ENCODE data around the gene HMGN3. TPM values are rescaled to one million over a fixed set of nuclear protein-coding genes. Genes with fewer than 3 reads are reported as not detected.

HMGN3 gene
- polyA plus RNA-seq, 3 donors, result 371 to 403 (median 401) TPM

DNA sequence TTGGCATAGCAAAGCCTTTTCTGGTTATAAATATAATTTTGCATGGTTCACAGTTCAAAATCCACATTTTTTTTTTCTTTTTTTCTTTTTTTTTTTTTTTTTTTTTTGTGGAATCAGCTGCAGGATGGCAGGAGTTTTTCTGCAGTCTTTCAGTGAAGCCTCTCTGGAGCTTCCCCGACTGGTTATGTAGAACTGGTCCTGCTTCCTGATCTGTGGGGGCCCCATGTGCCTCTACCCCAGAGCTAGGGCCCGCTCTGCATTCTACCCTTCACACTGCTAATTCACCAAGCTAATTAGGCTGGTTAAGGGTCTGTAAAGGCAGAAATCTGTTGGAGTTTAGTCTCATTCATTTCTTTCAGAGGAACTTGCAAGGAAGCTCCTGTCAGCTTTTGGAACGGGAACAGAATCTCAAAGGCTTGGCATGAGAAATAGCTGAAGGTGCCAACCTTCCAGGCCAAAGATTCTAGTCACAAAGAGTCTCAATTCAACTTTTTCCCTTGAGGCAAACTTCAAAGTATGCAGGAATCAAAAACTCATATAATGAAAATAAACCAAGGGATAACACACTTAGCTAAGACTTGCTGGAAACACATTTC is 45.5 kb downstream of the HMGN3 start:
- DNase-seq (ENCODE audit: low read depth in 3 of 3, low spot score in 2 of 3), result no peak

DNA sequence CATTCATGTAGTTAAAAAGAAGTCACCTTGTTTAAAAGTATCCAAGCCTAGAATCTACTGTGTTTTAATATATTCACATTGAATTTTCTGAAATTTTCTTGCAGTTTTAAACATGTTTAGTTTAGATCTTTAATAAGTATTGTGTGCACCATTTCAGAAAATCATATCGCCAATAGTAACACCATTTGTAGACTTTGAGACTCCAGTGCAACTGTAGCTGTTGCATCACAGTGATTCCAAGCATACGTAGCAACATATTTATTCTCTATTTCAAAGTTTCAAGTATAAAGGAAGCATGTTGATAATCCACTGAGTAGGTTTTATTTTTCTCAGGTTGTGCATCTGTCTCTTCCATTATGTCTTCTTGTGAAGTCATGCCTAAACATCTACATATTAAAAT is 46.4 kb downstream of the HMGN3 start:
- DNase-seq (ENCODE audit: low read depth in 3 of 3, low spot score in 2 of 3), result no peak

- DNase-seq (ENCODE audit: low read depth in 3 of 3, low spot score in 2 of 3), result no peak
These were observed 47.9 kb downstream of the HMGN3 start for GRCh38 chr6:79186564-79186963.

- no peak for DNase-seq (ENCODE audit: low read depth in 3 of 3, low spot score in 2 of 3)
These were observed 49.8 kb downstream of the HMGN3 start for GRCh38 chr6:79184641-79185040.

- DNase-seq (ENCODE audit: low read depth in 3 of 3, low spot score in 2 of 3), result no peak
These were observed 50.4 kb downstream of the HMGN3 start for GRCh38 chr6:79184086-79184485.

DNA sequence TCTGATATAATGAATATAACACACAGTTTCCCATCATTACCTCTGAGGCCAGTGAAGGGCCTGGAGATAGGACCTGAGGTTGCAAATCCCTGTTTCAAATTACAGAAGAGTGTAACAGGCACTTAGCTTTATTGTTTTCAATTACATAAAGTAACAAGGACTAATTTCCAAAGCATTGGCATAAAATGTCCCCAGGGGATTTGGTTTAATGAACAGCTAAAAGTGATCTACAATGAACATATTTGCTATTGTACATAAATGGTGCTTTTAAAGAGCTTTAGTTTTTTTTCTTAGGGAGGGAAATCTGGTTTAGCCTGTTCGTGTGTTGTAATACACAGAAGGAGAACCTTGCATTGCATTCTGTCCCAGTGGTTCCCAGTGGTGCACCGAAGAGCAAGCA is 54.4 kb downstream of the HMGN3 start:
- DNase-seq (ENCODE audit: low read depth in 3 of 3, low spot score in 2 of 3), result no peak

- DNase-seq (ENCODE audit: low read depth in 3 of 3, low spot score in 2 of 3), result no peak
These were observed 61.1 kb downstream of the HMGN3 start for GRCh38 chr6:79173378-79173777.

DNA sequence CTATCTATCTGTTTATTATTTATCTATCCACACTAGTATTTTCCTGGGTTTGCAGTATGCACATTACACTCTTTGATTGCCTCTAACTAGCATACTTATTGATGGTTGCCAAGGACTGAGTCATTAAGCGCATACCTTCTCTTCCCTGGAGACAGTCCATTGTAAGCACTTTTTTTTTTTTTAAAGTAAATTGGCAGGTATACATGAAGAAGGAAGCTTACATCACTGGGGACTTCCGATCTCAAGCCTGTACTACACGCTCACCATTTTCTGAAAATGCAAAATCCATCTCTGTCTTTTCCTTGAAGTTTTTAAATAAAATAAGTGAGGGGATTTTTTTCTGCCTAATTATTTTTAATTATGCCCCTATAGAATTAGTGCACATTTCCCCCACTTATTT is 63.5 kb downstream of the HMGN3 start:
- no peak for DNase-seq (ENCODE audit: low read depth in 3 of 3, low spot score in 2 of 3)

- DNase-seq (ENCODE audit: low read depth in 3 of 3, low spot score in 2 of 3), result no peak
These were observed 64.1 kb downstream of the HMGN3 start for GRCh38 chr6:79170431-79170830.

- DNase-seq (ENCODE audit: low read depth in 3 of 3, low spot score in 2 of 3), result no peak
These were observed 65.8 kb downstream of the HMGN3 start for GRCh38 chr6:79168695-79168980.

DNA sequence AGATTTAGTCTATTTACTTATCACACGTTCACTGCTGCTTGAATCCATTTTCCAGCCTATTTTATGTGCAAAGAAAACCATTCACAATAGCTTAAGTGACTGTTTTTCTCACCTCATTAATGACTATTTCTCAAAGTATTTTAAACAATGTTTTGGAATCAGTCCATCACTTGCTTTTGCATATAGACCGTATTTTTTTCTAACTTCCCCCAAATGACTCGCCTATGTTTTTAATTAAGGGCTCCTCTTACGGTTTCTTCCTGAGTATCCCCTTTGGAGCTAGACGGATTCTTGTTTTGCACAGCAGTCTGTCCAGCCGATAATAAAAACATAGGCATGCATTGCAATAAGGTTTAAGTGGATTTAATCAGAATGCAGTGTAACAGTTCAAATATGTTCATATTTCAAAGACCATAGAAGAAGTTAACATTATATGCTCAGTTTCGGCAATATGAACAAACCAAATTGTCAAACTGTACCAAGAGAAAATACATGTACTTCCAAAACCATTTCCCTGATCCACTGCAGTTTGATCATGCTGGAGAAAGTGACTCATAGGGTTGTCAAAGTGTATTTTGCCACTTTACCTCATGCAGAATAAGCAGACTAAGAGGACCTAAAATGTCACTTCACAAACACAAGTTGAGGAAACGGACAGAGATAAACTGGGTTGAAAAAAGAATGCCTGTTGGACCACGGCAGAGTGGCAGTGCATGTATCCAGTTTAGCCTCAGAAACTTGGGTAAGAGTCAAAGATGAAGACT is 66.4 kb downstream of the HMGN3 start:
- DNase-seq (ENCODE audit: low read depth in 3 of 3, low spot score in 2 of 3), result no peak

DNA sequence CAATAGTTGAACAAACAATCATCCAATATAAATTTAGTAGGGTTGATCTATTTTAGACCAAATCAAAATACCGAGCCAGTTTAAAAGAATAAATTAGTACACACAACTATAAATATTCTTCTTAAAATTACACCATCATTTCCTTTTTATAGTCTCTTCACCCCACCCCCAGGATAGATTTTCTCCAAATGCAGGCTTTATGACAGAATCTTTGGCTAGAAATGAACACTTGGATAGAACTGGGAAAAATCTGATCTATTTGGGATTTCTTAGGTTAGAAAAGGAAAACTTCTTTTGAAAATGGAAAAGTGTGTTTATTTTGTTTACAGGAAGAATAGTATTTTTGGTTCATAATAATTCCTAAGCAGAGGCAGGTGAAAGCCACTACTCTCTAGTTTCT is 74.6 kb downstream of the HMGN3 start:
- DNase-seq (ENCODE audit: low read depth in 3 of 3, low spot score in 2 of 3), result no peak

DNA sequence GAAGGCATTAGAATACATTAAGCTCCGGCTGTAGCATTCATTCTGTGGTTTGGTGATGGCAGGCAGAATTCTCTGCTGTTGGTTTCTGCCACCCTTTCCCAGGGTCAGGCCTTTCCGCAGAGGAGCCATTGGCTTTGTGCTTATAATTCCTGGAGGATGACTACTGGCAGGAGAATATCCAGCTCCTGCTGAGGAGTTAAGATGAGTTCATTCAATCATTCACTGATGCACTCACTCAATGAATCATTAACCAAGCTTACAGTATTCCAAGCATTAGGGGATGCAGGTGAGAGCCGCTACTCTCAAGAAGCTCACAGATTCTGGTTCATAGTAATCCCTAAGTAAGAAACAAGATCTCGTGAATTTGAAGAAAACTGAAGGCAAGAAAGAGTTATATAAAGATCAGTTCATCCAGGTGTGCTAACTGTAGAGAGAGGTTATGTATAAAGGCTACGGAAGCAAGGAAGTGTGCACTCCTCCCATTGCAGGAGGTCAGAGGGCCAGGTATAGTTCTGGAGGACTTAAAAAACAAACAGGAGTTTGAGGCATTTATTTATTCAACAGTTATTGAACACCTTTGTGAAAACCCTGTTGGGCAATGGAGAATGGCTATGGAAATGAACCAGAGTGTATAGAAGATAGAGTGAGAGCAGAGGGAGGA is 75.5 kb downstream of the HMGN3 start:
- no peak for DNase-seq (ENCODE audit: low read depth in 3 of 3, low spot score in 2 of 3)

DNA sequence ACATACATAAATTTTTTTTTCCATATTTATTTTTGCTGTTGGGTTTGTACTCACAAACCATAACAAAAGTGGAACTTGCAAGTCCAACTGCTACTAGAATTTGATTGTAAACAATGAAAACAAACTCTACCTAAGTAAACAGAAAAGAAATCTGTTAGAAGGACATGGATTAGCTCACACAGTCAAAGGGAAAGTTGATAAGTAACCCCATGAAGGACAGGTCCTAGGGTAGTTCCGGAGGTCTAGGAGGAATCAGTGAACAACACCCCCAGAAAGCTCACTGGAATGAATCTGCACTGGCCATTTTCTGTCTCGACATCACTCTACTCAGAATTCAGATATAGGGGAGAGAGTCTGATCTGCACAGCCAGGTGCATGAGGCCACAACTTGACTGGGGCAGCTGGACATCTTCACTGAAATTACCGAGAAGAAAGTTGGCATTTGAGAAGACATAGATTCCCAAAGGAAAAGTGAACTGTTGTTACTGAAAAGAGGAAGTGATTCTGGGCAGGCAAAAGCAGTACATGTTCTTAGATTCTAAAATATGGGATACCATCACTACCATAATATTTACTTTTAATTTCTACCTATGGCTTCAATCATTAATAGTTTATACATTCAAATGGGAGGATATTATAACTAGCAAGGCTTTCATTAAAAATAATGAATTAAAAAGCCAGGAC is 76.4 kb downstream of the HMGN3 start:
- DNase-seq (ENCODE audit: low read depth in 3 of 3, low spot score in 2 of 3), result no peak

GRCh38 chr6:79152269-79152737 is 82.2 kb downstream of the HMGN3 start:
- DNase-seq (ENCODE audit: low read depth in 3 of 3, low spot score in 2 of 3), result no peak

Other genes with a start within 250 kb of the HMGN3 start
- 10 to 100 TPM; 52.9 to 58.6 (median 56.0) TPM for gene PHIP, start 156.4 kb downstream of the HMGN3 start, polyA plus RNA-seq (ENCODE audit: insufficient read length in 3 of 3)